Measurements from ENCODE around the gene CNIH1. TPM values are rescaled to one million over a fixed set of nuclear protein-coding genes. Genes with fewer than 3 reads are reported as not detected.

CNIH1 gene
- total RNA-seq, result 203 and 252 TPM in 2 replicates

GRCh38 chr14:54440873-54441868, at the start of gene CNIH1:
Gene CNIH1, minus strand, starts transcription at chr14:54441374. Its CDS starts 47 bp downstream, at chr14:54441327.

GRCh38 chr14:54488646-54489317, 47.6 kb upstream of the CNIH1 start, which contains the start of gene GMFB:
Gene GMFB, minus strand, starts transcription at chr14:54488980. Its CDS starts 53 bp downstream, at chr14:54488927.

GRCh38 chr14:54396493-54397335, 44.5 kb downstream of the CNIH1 start, which contains the start of gene CDKN3:
Gene CDKN3, plus strand, starts transcription at chr14:54397007. Its CDS starts 62 bp downstream, at chr14:54397069.

Other genes with a start within 250 kb of the CNIH1 start
- 126 and 140 TPM in 2 replicates for gene CDKN3, start 44.4 kb downstream of the CNIH1 start, total RNA-seq
- gene GMFB, start 47.6 kb upstream of the CNIH1 start, total RNA-seq, result 50.5 and 64.6 TPM in 2 replicates
- gene CGRRF1, start 68.5 kb upstream of the CNIH1 start, total RNA-seq, result 7.6 and 12.4 TPM in 2 replicates
- 12.4 and 14.4 TPM in 2 replicates for gene SAMD4A, start 125.8 kb upstream of the CNIH1 start, total RNA-seq